Lower leg skin (tissue), 3 donors: ENCODE measurements around the gene PTPRCAP.

Source experiments
- POLR2A ChIP-seq, 2 donors: fragments of 450-650 bp; IDR thresholded peaks; one replicate each; pipeline ENCODE4 v1.6.1; 2016 to 2017; ENCODE audit warnings: antibody characterized with exemption in 2 of 2, mild to moderate bottlenecking in 1 of 2, moderate library complexity in 1 of 2
- TF ChIP-seq, protein P1 (sequence below), 3 donors: fragments of 450-650 bp; IDR thresholded peaks; one replicate each; pipeline ENCODE4 v1.5.1; 2016; ENCODE audit warnings: antibody characterized with exemption in 3 of 3, mild to moderate bottlenecking in 3 of 3, moderate library complexity in 2 of 3

DNA sequence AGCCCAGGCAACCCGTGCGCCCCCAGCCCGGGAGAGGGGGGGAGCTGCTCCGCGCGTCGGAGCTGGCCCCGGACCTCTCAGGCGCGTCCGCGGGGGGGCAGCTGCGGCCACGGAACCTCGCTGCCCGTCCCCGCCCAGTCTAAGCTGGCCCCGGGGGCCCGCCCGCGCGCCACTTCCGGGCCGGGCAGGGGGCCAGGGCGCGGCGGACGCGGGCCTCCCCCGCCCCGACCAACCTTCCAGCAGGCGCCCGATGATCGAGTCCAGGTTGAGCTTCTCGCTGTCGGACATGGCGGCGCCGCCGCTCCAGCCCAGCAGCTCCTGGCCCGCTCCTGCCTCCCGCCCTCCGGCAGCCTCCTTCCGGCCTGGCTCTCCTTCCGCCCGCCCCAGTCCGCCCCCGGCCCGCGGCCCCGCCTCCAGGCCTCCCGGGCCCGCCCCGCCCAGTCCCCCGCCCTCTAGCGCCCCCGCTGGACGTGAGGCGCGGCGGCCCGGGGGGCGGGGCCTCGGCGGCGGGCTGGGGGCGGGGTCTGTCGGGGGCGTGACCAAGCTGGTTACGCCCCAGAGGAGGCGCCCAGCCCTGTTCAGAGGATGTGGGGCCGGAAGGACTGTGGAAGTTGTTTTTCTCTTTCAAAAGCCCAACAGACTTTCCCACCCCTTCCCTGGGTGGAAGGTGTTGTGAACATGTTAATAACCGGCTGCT is 35.8 kb downstream of the PTPRCAP start, which contains the start of gene PPP1CA:
- TF ChIP-seq, protein P1, sequence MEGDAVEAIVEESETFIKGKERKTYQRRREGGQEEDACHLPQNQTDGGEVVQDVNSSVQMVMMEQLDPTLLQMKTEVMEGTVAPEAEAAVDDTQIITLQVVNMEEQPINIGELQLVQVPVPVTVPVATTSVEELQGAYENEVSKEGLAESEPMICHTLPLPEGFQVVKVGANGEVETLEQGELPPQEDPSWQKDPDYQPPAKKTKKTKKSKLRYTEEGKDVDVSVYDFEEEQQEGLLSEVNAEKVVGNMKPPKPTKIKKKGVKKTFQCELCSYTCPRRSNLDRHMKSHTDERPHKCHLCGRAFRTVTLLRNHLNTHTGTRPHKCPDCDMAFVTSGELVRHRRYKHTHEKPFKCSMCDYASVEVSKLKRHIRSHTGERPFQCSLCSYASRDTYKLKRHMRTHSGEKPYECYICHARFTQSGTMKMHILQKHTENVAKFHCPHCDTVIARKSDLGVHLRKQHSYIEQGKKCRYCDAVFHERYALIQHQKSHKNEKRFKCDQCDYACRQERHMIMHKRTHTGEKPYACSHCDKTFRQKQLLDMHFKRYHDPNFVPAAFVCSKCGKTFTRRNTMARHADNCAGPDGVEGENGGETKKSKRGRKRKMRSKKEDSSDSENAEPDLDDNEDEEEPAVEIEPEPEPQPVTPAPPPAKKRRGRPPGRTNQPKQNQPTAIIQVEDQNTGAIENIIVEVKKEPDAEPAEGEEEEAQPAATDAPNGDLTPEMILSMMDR (IDR thresholded peaks at IDR 0.05): no peak
- TF ChIP-seq POLR2A (IDR thresholded peaks at IDR 0.05): no peak
